Activated CD8-positive, alpha-beta memory T cell treated with anti-CD3 and anti-CD28 coated beads, Interleukin-2, amount 10 ng/mL, durations not matched to agents 7 days and 5 days (primary cell): ENCODE results near the gene CHID1. TPM values are rescaled to one million over a fixed set of nuclear protein-coding genes. Genes with fewer than 3 reads are reported as not detected.

ENCODE experiments used
- ATAC-seq: fragments of 150-1000 bp; cut with Tn5 transposase; one replicate; pipeline ENCODE4 v1.10.0; 2021; ENCODE audit warnings: moderate library complexity
- CTCF ChIA-PET: fragments of 350-600 bp; sonication (Branson Sonifier 250); formaldehyde crosslinking; loops from one replicate; lab custom pipeline; 2021; ENCODE audit warnings: antibody characterized with exemption; lab: Charles Lee
- DNase-seq: peaks from one replicate; pipeline ENCODE4 v3.0.0-alpha.2; 2020
- H3K27ac Mint-ChIP-seq: one replicate; pipeline ENCODE4 v1.8.0; 2021; ENCODE audit warnings: mild to moderate bottlenecking, mixed read lengths
- H3K27me3 Mint-ChIP-seq: one replicate; pipeline ENCODE4 v1.8.0; 2021; ENCODE audit warnings: mixed read lengths
- H3K36me3 Mint-ChIP-seq: one replicate; pipeline ENCODE4 v1.8.0; 2021; ENCODE audit warnings: mild to moderate bottlenecking, mixed read lengths
- H3K4me1 Mint-ChIP-seq: one replicate; pipeline ENCODE4 v1.8.0; 2021; ENCODE audit warnings: mixed read lengths
- H3K4me3 Mint-ChIP-seq: one replicate; pipeline ENCODE4 v1.8.0; 2021; ENCODE audit warnings: mild to moderate bottlenecking, moderate library complexity, mixed read lengths
- H3K9me3 Mint-ChIP-seq: one replicate; pipeline ENCODE4 v1.8.0; 2022; ENCODE audit warnings: low read depth, mixed read lengths
- total RNA-seq, 2 experiments: library from RNA; stranded (reverse); gene quantifications; one replicate each; pipeline ENCODE4 v1.2.3, GENCODE V29; 2021

Gene CHID1
- total RNA-seq, 2 experiments from 2014 or later: 46.8 to 59.4 TPM

GRCh38 chr11:897253-898142 is 13.1 kb downstream of the CHID1 start:
- Mint-ChIP-seq H3K4me3 (no peak overlapping the region), H3K27me3 (no peaks in the 10 kb centered on the region), H3K27ac (no peak overlapping the region), H3K36me3 (peaks cover 5% of the 10 kb centered on the region), H3K9me3 (no peaks in the 10 kb centered on the region), H3K4me1 (no peaks in the 10 kb centered on the region)
- CTCF ChIA-PET: interaction anchor here (0.6 kb wide), 1 partner anchor 28 kb away, joined by 3 read pairs; no protein-coding TSS in a partner anchor
- ATAC-seq: no peak
- no peak for DNase-seq

- no peak for ATAC-seq
- H3K27ac Mint-ChIP-seq: no peak overlapping the region
- no peaks in the 10 kb centered on the region for H3K27me3 Mint-ChIP-seq
- H3K4me3 Mint-ChIP-seq: no peak overlapping the region
- DNase-seq: no peak
- peaks cover 1% of the 10 kb centered on the region for H3K36me3 Mint-ChIP-seq
- CTCF ChIA-PET: no interaction called here
- no peaks in the 10 kb centered on the region for H3K4me1 Mint-ChIP-seq
- H3K9me3 Mint-ChIP-seq: no peaks in the 10 kb centered on the region
Observed at GRCh38 chr11:895331-896110, 15.1 kb downstream of the CHID1 start.

GRCh38 chr11:894575-895201 is 15.9 kb downstream of the CHID1 start:
- Mint-ChIP-seq H3K36me3 (no peaks in the 10 kb centered on the region), H3K27me3 (no peaks in the 10 kb centered on the region), H3K9me3 (no peaks in the 10 kb centered on the region), H3K4me1 (no peaks in the 10 kb centered on the region), H3K4me3 (no peak overlapping the region), H3K27ac (no peak overlapping the region)
- no peak for DNase-seq
- no peak for ATAC-seq
- CTCF ChIA-PET: no interaction called here

GRCh38 chr11:893008-893654 is 17.5 kb downstream of the CHID1 start:
- H3K4me3 Mint-ChIP-seq: no peak overlapping the region
- no peaks in the 10 kb centered on the region for H3K27me3 Mint-ChIP-seq
- DNase-seq (no peak), ATAC-seq (no peak)
- H3K27ac Mint-ChIP-seq: no peak overlapping the region
- CTCF ChIA-PET: interaction anchor here (0.9 to 1.9 kb wide), 2 partner anchors 45 to 156 kb away, joined by 4 to 5 read pairs; no protein-coding TSS in a partner anchor
- H3K36me3 Mint-ChIP-seq: no peaks in the 10 kb centered on the region
- H3K9me3 Mint-ChIP-seq: no peaks in the 10 kb centered on the region
- no peaks in the 10 kb centered on the region for H3K4me1 Mint-ChIP-seq

DNA sequence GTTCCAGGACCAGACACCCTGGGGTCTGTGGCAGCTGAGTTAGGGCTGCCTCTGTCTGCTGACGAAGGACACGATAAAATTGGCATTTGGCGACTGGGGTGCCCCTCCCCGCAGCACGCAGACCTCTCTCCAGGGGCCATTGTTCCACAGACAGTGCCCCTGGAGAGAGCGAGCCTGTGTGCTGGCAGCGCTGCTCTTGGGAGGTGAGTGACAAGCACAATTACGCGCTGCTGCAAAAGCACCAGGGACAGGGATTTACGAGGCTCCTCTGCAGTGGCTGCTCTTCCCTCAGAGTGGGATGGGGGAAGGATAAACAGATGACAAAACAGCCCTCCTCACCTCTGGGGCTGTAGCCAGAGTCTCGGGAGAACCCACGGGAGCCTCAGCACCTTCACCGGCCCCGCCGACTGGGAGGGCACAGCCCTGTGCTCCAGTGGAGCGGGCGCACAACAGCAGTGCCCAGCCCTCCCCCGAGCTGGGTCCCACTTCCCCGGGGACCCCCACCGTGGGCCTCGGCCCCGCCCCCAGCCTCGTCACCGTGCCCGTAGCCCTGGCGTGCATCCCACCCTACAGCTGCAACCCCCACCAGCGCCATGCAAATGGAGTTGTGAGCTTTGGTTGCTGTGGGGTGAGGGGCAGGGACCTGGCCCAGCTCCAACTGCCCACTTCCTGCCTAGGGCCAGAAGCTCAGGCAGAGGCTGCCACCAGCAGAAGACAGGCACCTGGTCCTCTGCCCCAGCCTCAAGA is 19.6 kb downstream of the CHID1 start:
- H3K36me3 Mint-ChIP-seq: peaks cover 2% of the 10 kb centered on the region
- CTCF ChIA-PET: interaction anchor here (1.9 kb wide), 1 partner anchor 43 kb away, joined by 5 read pairs; no protein-coding TSS in a partner anchor
- no peaks in the 10 kb centered on the region for H3K9me3 Mint-ChIP-seq
- H3K4me1 Mint-ChIP-seq: no peaks in the 10 kb centered on the region
- no peaks in the 10 kb centered on the region for H3K27me3 Mint-ChIP-seq
- DNase-seq (no peak), ATAC-seq (no peak)
- H3K27ac Mint-ChIP-seq: no peak overlapping the region
- H3K4me3 Mint-ChIP-seq: no peak overlapping the region

- H3K27me3 Mint-ChIP-seq: no peaks in the 10 kb centered on the region
- no peaks in the 10 kb centered on the region for H3K4me1 Mint-ChIP-seq
- peaks cover 2% of the 10 kb centered on the region for H3K36me3 Mint-ChIP-seq
- CTCF ChIA-PET: no interaction called here
- no peaks in the 10 kb centered on the region for H3K9me3 Mint-ChIP-seq
- ATAC-seq (no peak), DNase-seq (no peak)
- H3K4me3 Mint-ChIP-seq: no peak overlapping the region
- H3K27ac Mint-ChIP-seq: no peak overlapping the region
Observed at GRCh38 chr11:889687-890475, 20.7 kb downstream of the CHID1 start.

GRCh38 chr11:889257-889656 is 21.4 kb downstream of the CHID1 start:
- no peak for DNase-seq
- Mint-ChIP-seq H3K9me3 (no peaks in the 10 kb centered on the region), H3K4me1 (no peaks in the 10 kb centered on the region), H3K27me3 (no peaks in the 10 kb centered on the region), H3K36me3 (peaks cover 2% of the 10 kb centered on the region), H3K4me3 (no peak overlapping the region), H3K27ac (no peak overlapping the region)
- CTCF ChIA-PET: no interaction called here
- no peak for ATAC-seq

- CTCF ChIA-PET: no interaction called here
- no peaks in the 10 kb centered on the region for H3K4me1 Mint-ChIP-seq
Observed at GRCh38 chr11:888310-889212, 22.0 kb downstream of the CHID1 start.

DNA sequence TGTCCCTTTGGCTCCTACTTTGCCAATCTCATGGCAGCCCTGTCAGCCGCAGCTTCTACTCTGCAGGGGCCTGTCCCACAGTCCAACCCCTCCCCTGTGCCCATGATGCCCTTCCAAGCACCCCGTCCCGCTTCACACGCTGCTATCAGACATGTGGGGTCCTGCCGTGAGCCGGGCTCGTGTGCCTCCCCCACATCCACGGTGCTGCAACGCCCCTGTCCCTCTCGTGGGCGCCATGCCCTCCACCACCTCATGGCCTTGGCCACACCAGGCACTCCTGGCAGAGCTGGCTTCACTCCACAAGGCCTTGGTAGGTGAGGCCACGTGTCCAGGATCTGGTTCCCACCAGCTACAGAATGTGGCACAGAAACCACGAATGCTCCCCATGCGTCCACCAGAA is 23.0 kb downstream of the CHID1 start:
- no peak for DNase-seq
- H3K27ac Mint-ChIP-seq: no peak overlapping the region
- ATAC-seq: no peak
- H3K4me1 Mint-ChIP-seq: no peaks in the 10 kb centered on the region
- no peaks in the 10 kb centered on the region for H3K27me3 Mint-ChIP-seq
- CTCF ChIA-PET: no interaction called here
- H3K36me3 Mint-ChIP-seq: peaks cover 2% of the 10 kb centered on the region
- no peaks in the 10 kb centered on the region for H3K9me3 Mint-ChIP-seq
- H3K4me3 Mint-ChIP-seq: no peak overlapping the region

More at GRCh38 chr11:888310-889212, 22.0 kb downstream of the CHID1 start:
- Mint-ChIP-seq H3K4me3 (no peak overlapping the region), H3K36me3 (peaks cover 2% of the 10 kb centered on the region), H3K27me3 (no peaks in the 10 kb centered on the region), H3K9me3 (no peaks in the 10 kb centered on the region), H3K27ac (no peak overlapping the region)
- ATAC-seq (no peak), DNase-seq (no peak)

- Mint-ChIP-seq H3K4me1 (no peaks in the 10 kb centered on the region), H3K27ac (no peak overlapping the region), H3K4me3 (no peak overlapping the region), H3K9me3 (no peaks in the 10 kb centered on the region), H3K36me3 (peaks cover 6% of the 10 kb centered on the region), H3K27me3 (no peaks in the 10 kb centered on the region)
- DNase-seq (no peak), ATAC-seq (no peak)
- CTCF ChIA-PET: no interaction called here
Observed at GRCh38 chr11:886568-886967, 24.0 kb downstream of the CHID1 start.

DNA sequence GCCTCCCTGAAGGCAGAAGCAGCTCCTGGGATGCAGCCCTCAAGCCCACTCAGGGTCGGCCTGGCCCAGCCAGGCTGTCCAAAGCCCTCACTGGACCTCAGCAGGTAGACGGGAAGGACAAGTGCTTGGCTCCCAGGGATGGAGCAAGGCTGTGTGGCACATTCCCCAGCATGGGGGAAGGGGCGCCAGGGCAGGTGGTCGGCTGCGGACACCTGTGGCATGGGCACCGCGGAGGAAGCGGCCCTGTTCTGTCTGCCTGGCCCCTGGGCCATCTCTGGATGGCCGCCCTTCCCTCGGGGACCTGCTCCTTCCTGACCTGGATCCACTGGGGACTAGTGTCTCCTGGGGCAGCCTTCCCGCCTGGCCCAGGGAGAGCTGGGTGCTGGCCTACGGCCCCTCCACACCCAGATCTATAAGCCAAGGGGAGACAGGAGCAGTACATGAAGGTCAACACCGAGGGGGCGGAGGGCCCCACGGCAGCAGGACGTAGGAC is 26.0 kb downstream of the CHID1 start:
- no peaks in the 10 kb centered on the region for H3K27me3 Mint-ChIP-seq
- CTCF ChIA-PET: no interaction called here
- H3K27ac Mint-ChIP-seq: no peak overlapping the region
- no peak for DNase-seq
- no peak for ATAC-seq
- no peaks in the 10 kb centered on the region for H3K9me3 Mint-ChIP-seq
- H3K4me1 Mint-ChIP-seq: no peaks in the 10 kb centered on the region
- no peak overlapping the region for H3K4me3 Mint-ChIP-seq
- peaks cover 6% of the 10 kb centered on the region for H3K36me3 Mint-ChIP-seq
